GM13977 (cell line): Measurements from ENCODE around the gene FSTL4.

ENCODE experiments used
- DNase-seq: peaks from one replicate; pipeline ENCODE4 v3.0.0; 2012; ENCODE audit warnings: low spot score
- in situ Hi-C: fragments of 300-500 bp; cut with MboI; formaldehyde crosslinking; loops from one replicate; pipeline ENCODE4 v1.12.0; 2022; ENCODE audit warnings: low sequenced_read_pairs, low pct_unique_long_range_greater_than_20kb, mixed read lengths, inconsistent platforms; ENCODE audit not compliant: unreplicated experiment
- TF ChIP-seq, protein P1 (sequence below): IDR thresholded peaks from 2 replicates; pipeline ENCODE4 v1.5.1; 2012; ENCODE audit warnings: mild to moderate bottlenecking, control low read depth; ENCODE audit not compliant: insufficient read depth; ENCODE audit errors: extremely low read depth, missing control alignments

The FSTL4 gene

DNA sequence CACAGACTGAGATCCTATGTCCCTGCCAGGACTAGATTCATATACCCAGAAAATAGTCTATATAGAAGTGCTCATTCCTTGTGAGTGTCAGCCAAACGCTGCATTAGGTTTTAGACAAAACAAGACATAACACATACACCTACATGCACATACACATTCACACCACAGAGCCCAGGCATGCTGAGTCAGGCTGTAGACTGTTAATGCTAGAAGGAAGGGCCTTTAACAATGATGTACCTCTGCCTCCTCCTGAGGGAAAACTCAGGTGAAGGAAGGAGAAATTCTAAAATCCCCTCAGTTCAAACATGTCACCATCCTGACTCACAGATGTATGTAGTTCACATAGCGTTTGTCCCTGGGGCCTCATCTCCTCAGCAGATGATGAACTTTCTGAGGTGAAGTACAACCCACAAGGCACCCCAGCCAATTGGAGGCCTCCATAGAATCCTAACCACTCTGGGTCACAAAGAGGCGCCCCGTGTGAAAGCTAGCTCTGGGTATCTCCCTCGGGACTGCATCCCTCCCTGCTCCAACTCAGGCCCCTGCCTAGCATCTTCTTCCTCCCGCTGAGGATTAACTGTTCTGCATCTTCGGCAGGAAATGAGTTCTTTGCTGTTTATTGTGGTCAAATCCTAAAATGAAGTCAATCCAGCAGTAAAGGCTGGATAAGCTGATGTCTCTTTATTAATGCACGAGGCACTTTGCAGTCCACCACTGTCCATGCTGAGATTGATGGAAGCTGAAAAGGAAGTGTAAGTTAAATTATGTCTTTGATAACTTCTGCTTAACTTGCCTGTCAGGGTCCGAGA, 40.8 kb upstream of the FSTL4 start:
- in situ Hi-C loops, result no loop called here
- TF ChIP-seq, protein P1, sequence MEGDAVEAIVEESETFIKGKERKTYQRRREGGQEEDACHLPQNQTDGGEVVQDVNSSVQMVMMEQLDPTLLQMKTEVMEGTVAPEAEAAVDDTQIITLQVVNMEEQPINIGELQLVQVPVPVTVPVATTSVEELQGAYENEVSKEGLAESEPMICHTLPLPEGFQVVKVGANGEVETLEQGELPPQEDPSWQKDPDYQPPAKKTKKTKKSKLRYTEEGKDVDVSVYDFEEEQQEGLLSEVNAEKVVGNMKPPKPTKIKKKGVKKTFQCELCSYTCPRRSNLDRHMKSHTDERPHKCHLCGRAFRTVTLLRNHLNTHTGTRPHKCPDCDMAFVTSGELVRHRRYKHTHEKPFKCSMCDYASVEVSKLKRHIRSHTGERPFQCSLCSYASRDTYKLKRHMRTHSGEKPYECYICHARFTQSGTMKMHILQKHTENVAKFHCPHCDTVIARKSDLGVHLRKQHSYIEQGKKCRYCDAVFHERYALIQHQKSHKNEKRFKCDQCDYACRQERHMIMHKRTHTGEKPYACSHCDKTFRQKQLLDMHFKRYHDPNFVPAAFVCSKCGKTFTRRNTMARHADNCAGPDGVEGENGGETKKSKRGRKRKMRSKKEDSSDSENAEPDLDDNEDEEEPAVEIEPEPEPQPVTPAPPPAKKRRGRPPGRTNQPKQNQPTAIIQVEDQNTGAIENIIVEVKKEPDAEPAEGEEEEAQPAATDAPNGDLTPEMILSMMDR, result no peak
- DNase-seq, result no peak

DNA sequence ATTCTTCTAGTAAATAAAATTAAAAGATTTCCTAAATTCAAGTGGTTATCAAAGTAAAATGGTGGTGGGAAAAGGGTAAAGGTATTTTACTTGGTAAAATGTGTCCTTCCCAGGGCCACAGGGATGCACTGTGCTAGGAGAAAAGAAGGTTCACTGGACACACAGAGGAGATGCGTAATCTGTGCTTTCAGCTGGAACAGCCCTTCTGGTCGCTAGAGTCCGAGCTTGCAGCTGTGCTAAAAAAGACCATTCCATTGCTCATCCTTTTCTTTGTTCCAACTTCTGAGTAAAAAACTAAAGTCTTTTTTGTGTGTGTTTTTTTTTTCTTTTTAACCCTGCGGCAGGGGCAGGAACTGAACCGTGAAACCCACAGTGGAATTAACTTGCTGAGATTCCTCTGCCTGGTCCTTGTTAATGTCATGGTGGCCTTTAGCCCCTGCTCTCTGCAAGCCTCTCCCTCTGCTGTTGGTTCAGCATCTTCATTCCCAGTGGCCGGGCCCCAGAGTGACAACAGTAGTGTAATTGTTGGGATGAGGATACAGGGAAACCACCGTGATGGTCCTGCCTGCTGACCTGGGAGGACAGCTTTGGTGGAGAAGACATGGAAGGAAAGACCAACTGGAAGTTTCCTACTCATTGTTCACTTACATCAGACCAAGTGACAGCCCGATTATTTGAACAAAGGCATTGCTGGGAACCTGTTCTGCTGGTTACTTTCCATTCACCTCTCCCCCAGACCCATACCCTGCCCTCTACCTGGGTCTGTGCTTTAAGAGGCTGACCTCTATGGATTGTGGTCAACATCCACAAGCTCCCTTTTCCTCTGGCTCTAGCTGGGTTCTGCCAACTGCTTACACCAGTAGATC, 31.9 kb upstream of the FSTL4 start:
- DNase-seq, result no peak
- TF ChIP-seq, protein P1, result no peak

DNA sequence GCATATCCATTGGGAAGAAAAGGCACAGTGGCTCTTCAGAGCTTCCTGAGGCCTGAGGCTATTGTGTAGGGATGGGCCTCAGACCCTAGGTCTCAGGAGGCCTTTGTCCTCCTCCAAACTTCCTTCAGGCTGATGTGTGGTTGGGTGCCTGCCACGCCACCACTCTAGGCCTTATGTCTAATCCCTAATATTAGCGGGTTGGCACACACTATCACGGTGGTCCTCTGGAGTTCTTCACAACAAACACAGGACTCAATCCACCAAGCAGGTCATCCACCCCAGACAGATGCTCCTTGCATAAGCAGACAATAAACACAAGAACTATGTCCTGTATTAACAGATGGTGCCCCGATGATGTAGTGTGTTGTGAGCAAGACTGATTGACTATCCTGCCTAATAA, 31.0 kb upstream of the FSTL4 start:
- DNase-seq, result no peak
- in situ Hi-C loops, result no loop called here
- TF ChIP-seq, protein P1, result no peak

More for the DNA sequence above, 31.9 kb upstream of the FSTL4 start:
- in situ Hi-C loops, result no loop called here

DNA sequence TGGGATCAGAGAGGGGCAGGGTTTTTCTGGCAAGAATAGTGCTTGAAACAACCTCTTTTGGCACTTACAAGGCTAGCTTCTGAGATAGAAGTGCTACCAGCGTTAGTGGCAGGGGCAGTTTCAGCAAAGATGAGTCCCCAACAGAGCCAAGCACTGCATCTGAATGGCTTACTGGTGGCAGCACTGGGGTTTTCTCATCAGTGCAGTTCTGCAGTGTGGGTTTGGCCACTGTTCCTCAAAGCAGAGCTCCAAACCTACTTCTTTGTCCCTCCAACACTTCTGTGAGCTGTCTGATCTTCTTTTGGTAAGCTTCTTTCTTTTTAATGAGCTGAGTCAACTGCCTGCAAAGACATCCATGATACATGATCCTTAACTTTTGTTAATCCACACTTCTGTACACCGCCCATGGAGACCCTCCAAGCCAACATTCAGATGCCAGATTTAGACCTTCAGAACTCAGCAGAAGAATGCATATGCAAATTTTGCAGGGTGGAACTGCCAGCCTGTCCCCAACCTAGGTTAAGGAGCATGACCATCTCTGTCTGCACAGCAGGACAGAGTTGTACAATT, 29.9 kb upstream of the FSTL4 start:
- DNase-seq, result no peak
- TF ChIP-seq, protein P1, result no peak
- in situ Hi-C loops, result no loop called here

DNA sequence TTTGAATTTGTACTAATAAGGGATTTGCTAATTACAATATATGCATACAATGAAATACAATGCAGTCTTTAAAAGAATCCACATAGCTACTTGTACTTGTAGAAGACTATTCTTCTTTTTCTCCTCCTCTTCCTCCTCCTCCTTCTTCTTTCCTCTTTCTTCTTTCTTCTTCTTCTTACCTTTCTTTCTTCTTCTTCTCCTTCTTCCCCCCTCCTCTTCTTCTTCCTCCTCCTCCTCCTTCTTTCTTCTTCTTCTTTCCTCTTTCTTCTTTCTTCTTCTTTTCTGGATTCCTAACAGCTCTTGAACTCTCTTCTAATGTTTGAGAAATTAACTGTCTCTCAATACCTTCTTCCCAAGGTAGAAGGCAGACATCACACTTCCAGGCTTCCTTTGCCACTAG, 29.3 kb upstream of the FSTL4 start:
- TF ChIP-seq, protein P1, result no peak
- no peak for DNase-seq
- in situ Hi-C loops, result no loop called here

DNA sequence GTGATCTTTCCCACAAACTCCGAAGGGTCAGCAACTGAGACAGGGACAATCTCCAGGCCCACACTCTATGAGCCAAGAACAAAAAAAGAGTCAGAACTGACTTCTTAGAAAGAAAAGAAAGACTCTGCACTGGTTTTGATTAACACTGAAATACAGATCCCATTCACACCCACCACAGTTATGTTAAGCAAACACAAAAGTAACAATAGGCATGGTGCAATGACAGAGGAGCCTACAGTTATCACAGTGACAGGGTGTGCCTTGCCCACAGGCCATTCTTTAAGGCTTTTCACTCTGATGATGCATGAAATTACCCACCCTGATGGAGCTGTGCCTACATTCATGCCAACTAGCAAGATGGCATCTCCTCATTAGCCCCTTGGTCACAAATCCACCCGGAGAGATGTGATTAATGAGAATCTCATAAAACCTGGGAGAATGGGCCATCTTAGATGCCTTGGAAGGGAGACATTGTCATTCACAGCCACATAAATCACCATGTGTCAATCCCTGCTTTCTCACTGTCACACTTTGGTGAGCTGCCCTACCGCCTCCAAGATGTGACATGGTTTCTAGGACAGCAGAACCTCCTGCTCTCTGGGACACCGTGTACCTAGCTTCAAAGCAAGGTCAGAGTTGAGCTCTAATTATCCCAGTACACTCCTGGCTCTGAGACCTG, 27.6 kb upstream of the FSTL4 start:
- no peak for DNase-seq
- in situ Hi-C loops, result no loop called here
- TF ChIP-seq, protein P1, result no peak
